Stromal cell of bone marrow (primary cell): ENCODE data around the gene BABAM2.

Experiments
- DNase-seq: peaks from one replicate; pipeline ENCODE4 v3.0.0-alpha.2; 2012; ENCODE audit warnings: low read depth

Gene BABAM2

DNA sequence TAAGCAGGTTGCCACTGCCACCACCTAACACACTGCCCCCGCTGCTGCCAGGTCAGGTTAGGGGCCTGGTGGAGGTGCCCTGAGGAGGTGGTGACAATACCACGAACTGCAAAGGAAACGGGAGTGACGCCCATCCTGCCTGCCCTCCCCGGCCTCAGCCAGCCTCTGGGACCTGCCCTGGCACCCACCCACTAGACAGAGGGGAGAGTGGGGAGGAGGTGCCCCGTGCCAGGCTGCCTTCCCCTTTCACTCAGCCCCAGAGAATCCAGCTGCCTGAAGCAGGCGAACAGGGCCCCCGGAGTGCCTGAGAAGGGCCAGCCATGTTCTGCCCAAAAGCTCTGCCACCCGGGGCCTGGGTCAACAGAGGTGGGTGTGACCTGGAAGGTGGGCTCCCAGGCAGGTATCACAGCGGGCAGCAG, 457.6 kb downstream of the BABAM2 start:
- no peak for DNase-seq

DNA sequence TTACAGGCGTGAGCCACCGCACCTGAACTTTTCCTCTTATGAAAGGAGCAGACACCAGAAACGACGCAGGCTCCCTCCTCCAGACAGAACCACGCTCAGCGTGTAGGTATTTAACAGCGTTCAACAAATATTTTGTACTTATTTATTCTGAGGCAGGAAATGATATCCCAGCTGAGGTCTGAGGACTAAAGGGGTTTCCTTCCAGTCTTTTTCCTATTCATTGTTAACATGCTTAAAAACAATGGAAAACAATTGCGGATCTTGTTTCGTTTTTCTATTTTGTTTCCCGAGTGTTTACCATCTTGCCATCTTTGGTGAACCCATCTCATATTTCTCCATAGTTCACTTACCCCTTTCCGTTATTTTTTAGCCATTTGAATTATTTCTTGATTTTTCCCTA, 458.4 kb downstream of the BABAM2 start:
- DNase-seq, result no peak

DNA sequence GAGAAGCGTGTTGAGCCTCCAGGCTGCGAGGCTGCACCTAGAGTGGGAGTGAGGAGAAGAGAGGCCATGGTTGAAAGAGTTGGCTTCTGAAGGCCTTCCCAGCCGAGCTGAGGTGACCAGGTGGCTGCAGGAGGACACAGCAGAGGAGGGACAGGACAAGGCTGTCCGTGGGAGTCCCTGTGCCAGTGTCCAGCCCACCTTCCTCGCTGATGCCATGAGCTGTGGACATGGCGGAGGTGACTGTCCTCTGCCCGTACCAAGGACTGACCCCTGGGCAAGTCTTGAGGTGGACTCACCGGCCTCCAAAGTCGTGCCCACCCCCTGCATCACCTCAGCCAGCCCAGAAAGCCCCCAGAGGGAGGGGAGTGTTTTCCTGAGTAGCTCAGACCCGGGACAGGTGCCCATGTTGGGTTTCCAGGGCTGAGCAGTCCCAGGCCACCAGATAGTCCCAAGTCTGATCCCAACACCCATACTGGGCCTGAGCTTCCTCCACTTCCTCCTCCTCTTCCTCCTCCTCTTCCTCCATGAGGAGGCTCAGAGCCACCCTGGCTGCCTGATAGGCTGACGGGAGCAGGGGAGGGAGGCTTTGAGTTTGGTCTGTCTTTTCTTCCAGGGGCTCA, 459.1 kb downstream of the BABAM2 start:
- DNase-seq, result no peak

DNA sequence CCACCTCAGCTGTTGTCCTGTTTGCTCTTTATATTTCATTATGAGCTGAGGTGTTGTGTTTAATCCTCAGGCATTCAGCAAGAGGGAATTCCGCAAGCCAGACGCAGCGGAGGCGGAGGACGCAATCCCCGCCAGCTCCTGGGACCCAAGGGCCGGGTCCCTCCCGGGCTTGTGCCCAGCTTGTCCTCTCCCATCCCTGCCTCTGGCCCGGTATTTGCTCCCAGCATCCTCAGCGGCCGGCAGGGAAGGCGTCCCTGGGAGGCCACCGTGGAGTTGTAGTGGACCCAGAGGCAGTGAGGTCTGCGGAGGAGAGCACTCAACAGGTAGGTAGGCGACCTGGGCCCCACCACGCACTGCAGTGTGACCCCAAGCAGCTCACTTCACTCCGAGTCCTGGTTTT, 459.7 kb downstream of the BABAM2 start:
- DNase-seq, result no peak

GRCh38 chr2:28350791-28351285, 460.3 kb downstream of the BABAM2 start:
- no peak for DNase-seq

GRCh38 chr2:28351621-28352020, 461.1 kb downstream of the BABAM2 start:
- DNase-seq, result no peak

DNA sequence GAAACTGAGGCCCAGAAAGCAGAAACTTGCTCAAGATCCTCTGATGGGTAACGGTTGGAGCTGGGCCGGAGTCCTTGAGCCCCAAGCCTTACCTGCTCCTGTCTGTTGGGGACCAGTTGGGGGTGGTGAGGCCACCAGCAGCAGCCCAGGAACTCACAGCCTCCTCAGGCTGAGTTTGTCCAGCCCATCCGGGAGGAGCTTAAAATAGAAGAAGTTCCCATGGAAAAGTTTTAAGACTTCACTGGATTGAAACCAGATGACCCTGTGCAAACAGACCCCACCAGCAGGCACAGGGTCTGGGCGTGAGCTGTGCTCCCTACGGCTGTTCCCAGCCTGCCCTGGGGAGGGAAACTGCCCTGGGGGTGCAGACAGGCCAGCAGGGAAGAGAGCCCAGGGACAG, 461.6 kb downstream of the BABAM2 start:
- no peak for DNase-seq

GRCh38 chr2:28352610-28353195, 462.2 kb downstream of the BABAM2 start:
- DNase-seq, result no peak

- DNase-seq, result no peak
Observed at GRCh38 chr2:28354920-28355520, 464.5 kb downstream of the BABAM2 start.

DNA sequence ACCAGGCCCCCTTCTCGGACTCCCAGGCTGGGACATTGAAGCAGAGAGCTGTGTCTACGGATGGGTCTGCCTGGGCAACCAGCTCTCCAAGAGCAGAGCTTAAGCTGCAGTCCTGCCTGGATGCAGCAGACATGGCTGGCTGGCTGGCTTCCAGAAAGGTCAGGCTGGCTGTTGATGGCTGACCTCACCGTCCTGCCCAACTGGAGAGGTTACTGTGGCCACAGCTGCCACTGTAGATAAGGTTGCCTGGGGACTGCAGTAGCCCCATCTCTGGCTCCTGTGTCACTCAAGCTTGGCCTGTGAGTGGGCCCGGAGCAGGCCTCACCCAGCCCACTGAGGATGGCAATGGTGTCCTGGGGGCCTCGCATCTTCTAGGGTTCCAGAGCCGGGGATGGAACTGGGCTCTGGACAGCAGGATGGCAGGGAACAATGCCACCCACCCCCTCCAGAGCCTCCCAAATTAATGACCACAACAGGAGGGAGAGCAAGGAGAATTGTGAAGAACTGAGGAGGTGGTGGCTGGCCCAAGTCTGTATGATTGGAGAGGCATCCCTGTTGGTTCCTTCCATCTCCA, 465.1 kb downstream of the BABAM2 start:
- no peak for DNase-seq

- peak; percentile 88 for DNase-seq
Observed at GRCh38 chr2:28356095-28356911, 465.8 kb downstream of the BABAM2 start.

DNA sequence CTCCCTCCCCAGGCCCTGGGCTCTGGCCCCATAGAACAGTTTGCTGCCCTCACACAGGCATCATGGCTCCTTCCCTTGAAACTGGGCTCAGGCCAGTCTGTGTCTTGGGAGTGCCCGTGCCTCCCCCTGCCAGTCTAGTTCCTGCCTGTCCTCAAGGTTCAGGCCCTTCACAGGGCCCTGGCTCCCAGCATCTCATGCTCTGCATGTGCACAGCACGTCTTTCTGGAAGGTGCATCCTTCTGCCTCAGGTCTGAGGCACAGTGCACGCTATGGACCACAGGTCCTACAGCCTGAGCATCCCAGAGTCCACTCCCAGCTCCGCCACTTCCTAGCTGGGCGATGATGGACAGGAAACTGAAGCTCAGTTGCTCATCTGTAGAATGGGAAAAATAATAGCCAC, 466.5 kb downstream of the BABAM2 start:
- no peak for DNase-seq

- no peak for DNase-seq
Observed at GRCh38 chr2:28357948-28358667, 467.6 kb downstream of the BABAM2 start.

DNA sequence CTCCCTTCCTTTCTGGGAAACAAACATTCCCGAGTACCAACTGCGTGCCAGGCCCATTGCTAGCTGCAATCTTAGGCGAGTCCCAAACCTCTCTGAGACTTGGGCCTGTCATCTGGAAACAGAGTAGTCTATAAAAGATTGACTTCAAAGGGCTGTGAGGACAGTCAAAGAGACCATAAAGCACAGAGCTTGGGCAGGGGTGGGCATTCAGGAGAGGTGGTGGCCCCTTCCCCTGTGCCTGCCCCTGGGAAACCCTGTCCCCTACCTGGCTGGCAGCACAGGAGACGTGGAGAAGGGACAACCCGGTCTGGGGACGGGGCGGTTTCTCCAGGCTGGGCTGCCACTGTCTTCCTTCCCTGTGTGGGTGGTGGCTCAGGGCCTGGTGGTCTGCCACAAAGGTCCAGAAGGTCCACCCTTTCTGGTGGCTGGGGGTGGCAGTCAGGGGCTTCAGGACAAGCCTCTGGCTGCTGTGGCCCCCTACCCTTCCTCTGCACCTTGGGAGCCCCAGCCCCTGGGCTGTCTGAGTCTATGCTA, 468.2 kb downstream of the BABAM2 start:
- DNase-seq, result no peak

DNA sequence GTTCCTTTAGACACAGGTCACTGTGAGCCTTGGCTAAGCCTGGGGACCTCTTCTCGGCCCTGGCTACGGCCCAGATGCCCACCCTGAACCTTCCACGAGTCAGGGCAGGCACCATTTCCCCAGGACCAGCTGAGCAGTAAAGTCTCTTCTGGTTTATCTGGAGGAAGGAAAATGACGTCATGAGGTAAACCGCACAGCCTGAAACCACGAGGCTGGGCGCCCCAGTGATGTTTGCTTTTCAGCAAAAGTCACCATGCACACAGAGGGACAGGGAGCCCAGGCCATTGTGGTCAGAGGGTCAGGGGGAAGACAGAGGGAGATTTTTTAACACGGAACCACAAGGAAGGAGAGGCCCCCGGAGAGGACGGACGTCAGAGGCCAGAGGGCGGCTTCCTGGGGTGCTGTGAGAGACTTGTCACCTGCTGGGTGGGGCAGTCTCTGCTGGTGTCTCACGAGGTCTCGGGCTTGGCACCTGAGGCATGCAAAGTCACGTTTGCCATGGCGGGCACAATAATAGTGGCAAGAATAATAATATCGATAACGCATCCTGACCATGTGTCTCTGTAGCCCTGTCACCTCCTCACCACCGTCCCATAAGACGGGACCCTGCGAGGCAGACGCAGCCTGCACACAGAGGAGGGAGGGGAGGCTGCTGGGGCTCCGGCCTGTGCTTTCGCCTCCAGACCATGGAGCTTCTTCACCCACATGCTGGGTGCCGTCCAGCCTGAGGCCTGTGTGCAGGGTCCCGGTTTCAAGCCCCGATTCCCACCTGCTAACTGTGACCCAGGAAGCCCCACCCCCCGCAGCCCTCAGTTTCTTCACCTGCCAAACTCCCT, 468.9 kb downstream of the BABAM2 start:
- peak; percentile 62 for DNase-seq

GRCh38 chr2:28360058-28360717, 469.7 kb downstream of the BABAM2 start:
- no peak for DNase-seq

DNA sequence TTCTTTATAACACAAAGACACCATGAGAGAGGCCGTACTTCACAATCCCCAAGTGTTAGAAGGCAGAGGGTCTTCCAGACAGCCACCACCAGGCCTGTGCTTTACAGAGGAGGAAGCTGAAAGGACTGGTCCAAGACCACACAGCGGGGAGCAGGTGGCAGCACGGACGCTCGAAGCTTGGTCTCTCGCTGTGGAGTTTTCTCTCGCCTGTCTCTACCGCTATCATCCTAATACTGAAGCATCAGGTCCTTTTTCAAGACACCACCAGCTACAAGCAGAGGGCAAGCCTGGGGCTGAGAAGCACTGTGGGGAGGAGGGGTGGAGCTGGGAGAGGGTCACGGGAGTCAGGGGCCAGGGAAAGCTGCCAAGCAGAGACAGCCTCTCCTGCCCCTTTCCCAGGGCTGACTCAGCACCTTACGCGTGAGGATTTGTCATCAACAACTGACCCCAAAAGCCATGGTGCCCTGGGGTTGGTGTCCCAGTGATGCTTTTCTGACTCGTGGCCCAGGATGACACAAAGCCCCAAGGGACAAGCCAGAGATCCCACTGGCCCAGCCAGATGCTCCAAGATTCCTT, 470.3 kb downstream of the BABAM2 start:
- DNase-seq, result peak; percentile 69

- DNase-seq, result no peak
Observed at GRCh38 chr2:28361991-28362710, 471.6 kb downstream of the BABAM2 start.

GRCh38 chr2:28362991-28363521, 472.5 kb downstream of the BABAM2 start:
- no peak for DNase-seq
